ENCODE results near the gene MAST2. TPM values are rescaled to one million over a fixed set of nuclear protein-coding genes. Genes with fewer than 3 reads are reported as not detected.
"Not testable (repeated sequence)": the region's sequence is repeated elsewhere in the genome, so short reads cannot be mapped to it uniquely, and the experiment has no call there.

MAST2 gene
- polyA plus RNA-seq, 3 donors from 2014 or later: 1.4 to 7.9 (median 7.4) TPM

DNA sequence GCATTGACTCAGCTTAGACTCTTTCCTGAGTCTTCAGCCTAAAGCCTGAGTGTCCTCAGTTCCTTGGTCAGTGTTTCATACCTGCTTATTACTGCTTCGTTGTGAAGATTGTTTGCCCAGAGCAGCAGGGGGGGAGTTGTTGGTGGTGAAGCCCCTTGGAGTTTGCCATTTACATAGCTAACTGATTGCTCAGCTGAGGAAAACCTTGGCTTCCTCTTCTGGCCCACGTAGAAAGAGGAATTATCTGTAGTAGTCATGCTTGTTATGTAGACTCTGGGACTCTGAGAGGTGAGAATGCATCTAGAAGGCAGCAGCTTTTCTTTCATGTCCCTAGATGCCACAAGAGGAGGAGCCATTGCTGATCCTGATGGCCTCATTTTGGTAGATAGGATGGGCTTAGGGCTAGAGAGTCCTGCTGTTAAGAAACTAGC, 125.9 kb downstream of the MAST2 start:
- no peaks in the 10 kb centered on the region for H3K9me3 Mint-ChIP-seq
- no peaks in the 10 kb centered on the region for H3K36me3 Mint-ChIP-seq
- H3K4me3 Mint-ChIP-seq: peak overlapping the region; percentile 31 to 71 (median 56)
- H3K27me3 Mint-ChIP-seq (ENCODE audit: low read depth in 3 of 3): no peaks in the 10 kb centered on the region
- DNase-seq: no peak
- H3K27ac Mint-ChIP-seq: peak overlapping the region; percentile 56 to 88 (median 66)
- peaks cover 71 to 79% of the 10 kb centered on the region in 2 donors for H3K4me1 Mint-ChIP-seq

DNA sequence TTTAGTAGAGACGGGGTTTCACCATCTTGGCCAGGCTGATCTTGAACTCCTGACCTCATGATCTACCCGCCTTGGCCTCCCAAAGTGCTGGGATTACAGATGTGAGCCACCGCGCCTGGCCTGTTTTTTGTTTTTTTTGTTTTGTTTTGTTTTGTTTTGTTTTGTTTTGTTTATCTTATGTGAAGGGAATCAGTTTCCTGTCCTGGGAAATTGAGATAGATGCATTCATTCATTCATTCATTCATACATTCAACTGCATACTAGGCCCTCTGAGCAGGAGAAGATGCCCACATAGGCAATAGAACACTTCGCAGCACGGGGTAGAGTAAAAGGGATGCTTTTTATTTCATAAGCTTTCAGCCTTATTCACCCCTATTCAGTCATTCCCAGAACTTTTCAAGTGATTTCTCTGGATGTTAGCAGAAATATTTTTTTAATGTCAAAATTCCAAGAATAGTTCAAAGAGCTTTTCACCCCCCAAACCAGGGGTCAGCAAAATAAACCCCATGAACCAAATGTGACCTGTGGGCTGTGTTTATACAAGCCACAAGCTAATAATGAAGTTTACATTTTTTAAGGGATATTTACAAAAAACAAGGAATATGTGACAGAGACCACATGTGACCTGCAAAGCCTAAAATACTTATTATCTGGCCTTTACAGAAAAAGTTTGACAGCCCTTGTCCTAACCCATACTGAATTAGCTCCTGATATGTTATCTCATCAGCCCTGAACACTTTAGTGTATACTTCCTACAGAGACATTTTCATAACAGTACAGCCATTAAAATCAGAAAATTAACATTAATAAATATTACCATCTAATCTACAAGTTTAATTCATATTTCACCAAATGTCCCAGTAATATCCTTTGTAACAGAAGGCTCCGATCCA, 127.1 kb downstream of the MAST2 start:
- Mint-ChIP-seq H3K4me1 (peaks cover 64 to 75% of the 10 kb centered on the region in 2 donors), H3K36me3 (no peaks in the 10 kb centered on the region), H3K9me3 (no peaks in the 10 kb centered on the region), H3K27me3 (ENCODE audit: low read depth in 3 of 3) (no peaks in the 10 kb centered on the region), H3K4me3 (peak overlapping the region in 2 of 5 donors; percentile 13 to 31), H3K27ac (peak overlapping the region in 2 of 6 donors; percentile 51 to 70)
- no peak for DNase-seq

DNA sequence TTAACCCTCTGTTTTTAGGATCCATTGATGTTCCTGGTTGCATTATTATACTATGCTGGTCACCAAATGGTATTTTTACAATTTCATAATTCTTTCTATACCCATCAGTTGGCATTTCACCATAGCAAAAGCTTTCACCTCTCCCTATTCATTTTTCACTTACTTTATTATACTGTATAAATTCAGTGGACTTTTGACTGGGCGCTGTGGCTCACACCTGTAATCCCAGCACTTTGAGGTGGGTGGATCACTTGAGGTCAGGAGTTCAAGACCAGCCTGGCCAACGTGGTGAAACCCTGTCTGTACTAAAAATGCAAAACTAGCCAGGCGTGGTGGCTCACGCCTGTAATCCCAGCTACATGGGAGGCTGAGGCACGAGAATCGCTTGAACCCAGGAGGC, 128.8 kb downstream of the MAST2 start:
- H3K27ac Mint-ChIP-seq; H3K36me3 Mint-ChIP-seq; H3K27me3 Mint-ChIP-seq (ENCODE audit: low read depth in 3 of 3); H3K9me3 Mint-ChIP-seq; DNase-seq; H3K4me3 Mint-ChIP-seq: not testable (repeated sequence)
- H3K4me1 Mint-ChIP-seq: peaks cover 47 to 60% of the 10 kb centered on the region in 2 donors

DNA sequence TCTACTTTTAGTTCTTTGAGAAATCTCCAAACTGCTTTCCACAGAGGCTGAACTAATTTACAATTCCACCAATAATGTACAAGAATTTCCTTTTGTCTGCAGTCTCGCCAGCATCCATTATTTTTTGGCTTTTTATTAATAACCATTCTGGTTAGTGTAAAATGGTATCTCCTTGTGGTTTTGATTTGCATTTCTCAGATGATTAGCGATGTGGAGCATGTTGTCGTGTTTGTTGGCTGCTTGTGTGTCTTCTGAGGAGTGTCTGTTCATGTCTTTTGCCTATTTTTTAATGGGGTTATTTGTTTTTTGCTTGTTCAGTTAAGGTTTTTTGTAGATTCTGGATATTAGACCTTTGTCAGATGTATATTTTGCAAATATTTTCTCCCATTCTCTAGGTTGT, 131.5 kb downstream of the MAST2 start:
- no peak overlapping the region for H3K27ac Mint-ChIP-seq

DNA sequence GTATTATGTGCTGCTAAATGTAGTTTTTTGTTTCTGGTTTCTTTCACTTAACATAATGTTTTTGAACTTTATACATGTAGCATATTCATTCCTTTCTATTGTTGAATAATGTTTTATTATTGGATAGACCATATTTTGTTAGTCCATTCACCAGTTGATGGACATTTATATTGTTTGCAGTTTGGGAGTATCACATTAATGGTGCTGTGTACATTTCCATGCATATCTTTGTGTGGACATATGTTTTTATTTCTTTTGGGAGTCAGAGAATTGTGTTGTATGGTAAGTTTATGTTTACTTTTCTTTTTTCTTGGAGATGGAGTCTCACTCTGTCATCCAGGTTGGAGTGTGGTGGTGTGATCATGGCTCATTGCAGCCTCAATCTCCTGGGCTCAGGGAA, 134.6 kb downstream of the MAST2 start:
- peaks cover 0 to 22% (median 8%) of the 10 kb centered on the region in 3 donors for H3K36me3 Mint-ChIP-seq
- H3K4me3 Mint-ChIP-seq: no peak overlapping the region
- peaks cover 0 to 8% (median 0%) of the 10 kb centered on the region in 6 donors for H3K9me3 Mint-ChIP-seq
- no peak overlapping the region for H3K27ac Mint-ChIP-seq
- no peak for DNase-seq
- no peaks in the 10 kb centered on the region for H3K27me3 Mint-ChIP-seq (ENCODE audit: low read depth in 3 of 3)
- H3K4me1 Mint-ChIP-seq: peaks cover 9 to 18% of the 10 kb centered on the region in 2 donors

More for the DNA sequence above, 131.5 kb downstream of the MAST2 start:
- no peak overlapping the region for H3K4me3 Mint-ChIP-seq
- peaks cover 21 to 33% of the 10 kb centered on the region in 2 donors for H3K4me1 Mint-ChIP-seq
- no peak for DNase-seq
- H3K36me3 Mint-ChIP-seq: peaks cover 0 to 4% (median 0%) of the 10 kb centered on the region in 3 donors
- no peaks in the 10 kb centered on the region for H3K9me3 Mint-ChIP-seq
- H3K27me3 Mint-ChIP-seq (ENCODE audit: low read depth in 3 of 3): no peaks in the 10 kb centered on the region

DNA sequence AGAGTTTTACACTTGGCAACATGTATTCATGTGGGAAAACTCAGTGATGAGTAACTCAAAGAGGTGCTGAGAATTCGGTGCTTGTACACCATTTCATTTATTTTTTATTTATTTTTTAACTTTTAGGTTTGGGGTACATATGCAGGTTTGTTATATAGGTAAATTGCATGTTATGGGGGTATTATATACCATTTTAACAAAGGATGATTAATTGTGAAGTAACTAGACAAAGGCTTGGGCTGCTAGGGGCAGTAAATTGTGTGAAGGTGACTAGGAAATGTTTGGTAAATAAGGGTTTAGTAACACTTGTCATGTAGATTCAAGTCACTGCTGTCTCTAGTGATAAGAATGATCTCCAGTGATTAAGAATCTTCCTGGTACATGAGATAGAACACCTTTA, 139.0 kb downstream of the MAST2 start:
- Mint-ChIP-seq H3K9me3 (peaks cover 0 to 8% (median 0%) of the 10 kb centered on the region in 6 donors), H3K27ac (no peak overlapping the region), H3K36me3 (peaks cover 0 to 25% (median 8%) of the 10 kb centered on the region in 3 donors), H3K4me1 (no peaks in the 10 kb centered on the region), H3K4me3 (no peak overlapping the region), H3K27me3 (ENCODE audit: low read depth in 3 of 3) (no peaks in the 10 kb centered on the region)
- DNase-seq: no peak

DNA sequence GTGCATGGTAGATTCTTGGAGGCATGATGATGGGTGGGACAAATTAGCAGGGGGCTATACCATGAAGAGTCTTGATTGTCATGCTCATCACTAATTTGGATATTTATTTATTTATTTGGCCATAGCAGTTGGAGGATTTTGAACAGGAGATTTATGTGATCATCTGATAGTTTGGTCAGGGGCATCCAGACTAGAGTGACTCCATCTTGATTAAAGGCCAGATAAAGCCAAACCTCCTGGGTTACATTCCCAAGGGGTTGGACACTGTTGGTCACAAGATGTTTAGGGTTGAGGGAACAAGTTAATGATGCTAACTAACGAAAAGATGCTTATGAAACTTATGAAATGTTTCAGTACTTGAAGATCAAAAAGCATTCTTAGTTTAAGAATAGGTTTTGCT, 139.8 kb downstream of the MAST2 start:
- H3K27ac Mint-ChIP-seq: no peak overlapping the region
- no peak for DNase-seq
- H3K27me3 Mint-ChIP-seq (ENCODE audit: low read depth in 3 of 3): no peaks in the 10 kb centered on the region
- H3K9me3 Mint-ChIP-seq: peaks cover 0 to 8% (median 0%) of the 10 kb centered on the region in 6 donors
- peaks cover 0 to 22% (median 8%) of the 10 kb centered on the region in 3 donors for H3K36me3 Mint-ChIP-seq
- no peak overlapping the region for H3K4me3 Mint-ChIP-seq
- H3K4me1 Mint-ChIP-seq: no peaks in the 10 kb centered on the region

DNA sequence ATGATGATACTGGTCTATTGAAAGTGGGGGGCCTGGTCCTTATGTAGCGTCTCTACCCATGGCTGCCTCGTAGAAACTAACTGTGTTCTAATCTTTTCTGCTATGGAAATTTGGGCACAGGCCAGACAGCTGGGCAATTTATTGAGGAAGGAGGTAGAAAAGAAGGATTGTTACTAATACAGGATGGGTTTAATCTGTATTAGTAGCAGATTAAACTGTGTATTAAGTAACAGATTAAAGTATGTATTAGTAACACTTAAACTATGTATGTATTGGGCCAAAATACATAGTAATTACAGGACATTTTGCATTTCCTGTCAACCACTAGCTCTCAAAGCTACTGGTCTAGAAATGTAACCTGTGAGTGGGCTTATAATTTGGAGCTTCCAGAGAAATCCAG, 142.0 kb downstream of the MAST2 start:
- peaks cover 0 to 8% (median 0%) of the 10 kb centered on the region in 6 donors for H3K9me3 Mint-ChIP-seq
- no peak for DNase-seq
- no peaks in the 10 kb centered on the region for H3K27me3 Mint-ChIP-seq (ENCODE audit: low read depth in 3 of 3)

DNA sequence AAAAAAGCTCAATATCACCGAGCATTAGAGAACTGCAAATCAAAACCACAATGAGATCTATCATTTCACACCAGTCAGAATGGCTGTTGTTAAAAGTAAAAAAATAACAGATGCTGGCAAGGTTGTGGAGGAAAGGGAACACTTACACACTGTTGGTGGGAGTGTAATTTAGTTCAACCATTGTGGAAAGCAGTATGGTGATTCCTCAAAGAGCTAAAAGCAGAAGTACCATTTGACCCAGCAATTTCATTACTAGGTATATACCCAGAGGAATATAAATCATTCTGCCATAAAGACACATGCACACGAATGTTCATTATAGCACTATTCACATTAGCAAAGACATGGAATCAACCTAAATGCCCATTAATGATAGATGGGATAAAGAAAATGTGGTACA, 146.1 kb downstream of the MAST2 start:
- not testable (repeated sequence) for H3K27me3 Mint-ChIP-seq (ENCODE audit: low read depth in 3 of 3); H3K36me3 Mint-ChIP-seq; H3K4me1 Mint-ChIP-seq; H3K9me3 Mint-ChIP-seq; DNase-seq; H3K27ac Mint-ChIP-seq
- H3K4me3 Mint-ChIP-seq: peak overlapping the region in 1 of 5 donors; percentile 36

More for the DNA sequence above, 142.0 kb downstream of the MAST2 start:
- peaks cover 7 to 9% of the 10 kb centered on the region in 2 donors for H3K4me1 Mint-ChIP-seq
- H3K4me3 Mint-ChIP-seq: no peak overlapping the region
- peaks cover 0 to 20% (median 8%) of the 10 kb centered on the region in 3 donors for H3K36me3 Mint-ChIP-seq
- H3K27ac Mint-ChIP-seq: no peak overlapping the region

DNA sequence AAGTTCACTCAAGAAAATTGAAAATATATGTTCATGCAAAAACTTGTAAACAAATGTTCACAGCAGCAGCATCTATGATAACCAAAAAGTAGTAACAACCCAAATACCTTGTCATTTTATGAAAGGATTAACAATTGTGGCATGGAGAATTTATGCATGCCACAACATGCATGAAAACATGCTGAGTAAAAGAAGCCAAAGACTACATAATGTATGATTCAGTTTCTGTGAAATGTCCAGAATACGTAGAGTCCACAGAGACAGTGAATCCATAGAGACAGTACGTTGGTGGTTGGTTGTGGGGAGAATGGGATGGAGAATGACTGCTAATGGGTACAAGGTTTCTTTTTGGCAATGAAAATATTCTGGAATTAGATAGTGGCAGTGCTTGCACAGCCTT, 148.7 kb downstream of the MAST2 start:
- no peak for DNase-seq
- Mint-ChIP-seq H3K27ac (no peak overlapping the region), H3K4me1 (peaks cover 7 to 9% of the 10 kb centered on the region in 2 donors), H3K36me3 (peaks cover 0 to 3% (median 0%) of the 10 kb centered on the region in 3 donors), H3K27me3 (ENCODE audit: low read depth in 3 of 3) (no peaks in the 10 kb centered on the region), H3K4me3 (no peak overlapping the region), H3K9me3 (no peaks in the 10 kb centered on the region)

DNA sequence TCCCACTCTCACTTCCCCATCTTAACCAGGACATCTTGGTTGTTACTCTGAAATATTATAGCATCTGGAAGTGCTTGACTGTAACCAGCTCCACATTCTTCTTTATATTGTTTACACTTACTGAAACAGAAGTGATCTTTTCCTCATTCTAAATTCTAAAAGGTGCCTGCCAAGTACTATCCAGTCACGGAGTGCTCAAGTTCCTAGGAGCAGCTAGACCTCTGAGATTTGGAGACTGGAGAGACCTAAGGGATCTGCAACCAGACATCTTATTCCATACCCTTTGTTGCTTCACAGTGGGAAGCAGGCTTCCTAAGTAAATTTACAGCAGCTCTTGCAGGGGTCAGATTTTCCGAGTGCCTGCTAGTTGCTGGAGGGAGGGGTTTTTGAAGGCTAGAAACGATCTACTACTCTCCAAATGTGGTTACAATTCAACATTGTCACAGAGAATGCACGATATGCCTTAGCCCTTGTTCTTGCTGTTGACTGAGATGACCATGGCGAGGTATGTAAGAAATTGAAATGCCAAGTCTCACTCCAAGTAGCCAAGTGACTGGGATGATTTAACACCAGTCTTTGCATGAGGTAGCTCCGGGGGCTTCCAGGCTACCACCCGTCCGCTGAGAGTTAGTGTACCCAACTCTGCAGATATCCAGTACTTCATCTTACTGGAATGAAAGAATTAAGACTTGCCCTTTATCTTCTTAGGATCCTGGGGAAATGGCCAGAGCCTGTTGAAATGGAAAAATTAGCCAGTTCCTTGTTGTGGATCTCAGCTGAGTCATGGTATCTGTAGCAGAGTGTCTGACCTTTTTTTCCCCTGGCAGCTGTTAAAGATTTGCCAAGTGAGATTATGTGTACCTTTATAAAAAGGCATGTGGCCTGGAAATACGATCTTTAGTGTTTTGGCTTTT, 150.8 kb downstream of the MAST2 start:
- Mint-ChIP-seq H3K9me3 (no peaks in the 10 kb centered on the region), H3K27ac (no peak overlapping the region)

DNA sequence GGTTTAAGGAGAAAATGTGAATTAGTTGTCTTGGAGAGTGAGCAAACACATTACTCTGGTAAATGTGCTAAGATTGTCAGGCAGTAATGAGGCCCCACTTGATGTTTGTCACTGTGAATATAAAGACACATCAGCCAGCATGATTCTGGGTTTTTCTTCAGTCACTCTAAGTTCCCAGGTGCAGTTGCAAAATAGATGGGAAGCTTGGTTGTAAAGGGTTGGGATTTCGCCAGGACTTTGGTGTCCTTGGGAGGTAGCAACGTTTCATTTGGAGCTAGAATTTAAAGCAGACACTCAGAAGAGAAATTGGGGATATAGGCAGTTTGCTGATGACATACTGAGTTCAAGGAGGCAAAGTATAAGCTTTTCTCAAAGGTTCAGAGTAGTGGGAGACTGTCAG, 154.3 kb downstream of the MAST2 start:
- H3K4me3 Mint-ChIP-seq: no peak overlapping the region
- H3K4me1 Mint-ChIP-seq: no peaks in the 10 kb centered on the region
- H3K27me3 Mint-ChIP-seq (ENCODE audit: low read depth in 3 of 3): no peaks in the 10 kb centered on the region
- H3K27ac Mint-ChIP-seq: no peak overlapping the region
- no peaks in the 10 kb centered on the region for H3K9me3 Mint-ChIP-seq
- no peak for DNase-seq
- peaks cover 4 to 9% (median 7%) of the 10 kb centered on the region in 3 donors for H3K36me3 Mint-ChIP-seq

More for the DNA sequence above, 150.8 kb downstream of the MAST2 start:
- Mint-ChIP-seq H3K27me3 (ENCODE audit: low read depth in 3 of 3) (no peaks in the 10 kb centered on the region), H3K4me1 (peaks cover 1 to 3% of the 10 kb centered on the region in 2 donors), H3K36me3 (no peaks in the 10 kb centered on the region), H3K4me3 (no peak overlapping the region)
- DNase-seq: no peak

DNA sequence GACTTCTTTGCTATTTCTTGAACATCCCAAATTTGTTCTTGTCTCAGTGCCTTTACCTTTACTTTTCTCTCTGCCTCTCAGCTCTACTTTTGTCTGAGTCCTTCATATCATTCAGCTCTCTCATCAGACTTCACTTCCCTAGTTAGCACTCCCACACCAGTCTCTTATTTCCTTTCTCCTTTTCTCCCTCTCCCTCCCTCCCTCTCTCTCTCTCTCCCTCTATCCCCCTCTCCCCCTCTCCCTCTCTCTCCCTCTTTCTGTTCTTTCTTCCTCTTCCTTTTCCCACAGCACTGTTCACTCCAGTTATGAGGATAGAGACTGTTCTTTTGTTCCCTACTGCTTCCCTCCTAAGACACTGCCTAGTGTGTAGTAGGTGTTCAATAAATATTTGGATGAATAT, 154.9 kb downstream of the MAST2 start:
- Mint-ChIP-seq H3K36me3 (peaks cover 4 to 9% (median 7%) of the 10 kb centered on the region in 3 donors), H3K4me1 (peaks cover 2 to 4% of the 10 kb centered on the region in 2 donors), H3K4me3 (no peak overlapping the region), H3K9me3 (no peaks in the 10 kb centered on the region), H3K27me3 (ENCODE audit: low read depth in 3 of 3) (no peaks in the 10 kb centered on the region), H3K27ac (no peak overlapping the region)
- no peak for DNase-seq
